ENCODE measurements around the gene PER3. TPM values are rescaled to one million over a fixed set of nuclear protein-coding genes. Genes with fewer than 3 reads are reported as not detected.

Gene PER3
- polyA plus RNA-seq, 1 donor (not counting 4 experiments of a cell fraction or from before 2014, with no cell fraction given) = 7.0 TPM

- Histone ChIP-seq H3K9me1 (ENCODE audit: control insufficient read depth, extremely low read depth, insufficient read depth, low read length) (no peaks in the 10 kb centered on the region), H4K20me1 (ENCODE audit: control insufficient read depth, extremely low read depth, insufficient read depth, low read length) (no peaks in the 10 kb centered on the region), H3K4me3 (ENCODE audit: control insufficient read depth in 2 of 3, extremely low read depth in 1 of 3, insufficient read depth in 2 of 3, low read depth in 1 of 3, low read length in 3 of 3) (no peak overlapping the region), H2AFZ (ENCODE audit: control insufficient read depth, low read length) (no peak overlapping the region), H3K36me3 (ENCODE audit: control insufficient read depth in 2 of 2, extremely low read depth in 1 of 2, insufficient read depth in 2 of 2, low read length in 2 of 2) (no peaks in the 10 kb centered on the region), H3K27me3 (ENCODE audit: control insufficient read depth, extremely low read depth, insufficient read depth, low read length) (peaks cover 4% of the 10 kb centered on the region), H3K9me3 (ENCODE audit: control insufficient read depth, low read depth, low read length) (no peaks in the 10 kb centered on the region), H3K9ac (ENCODE audit: control insufficient read depth, extremely low read depth, insufficient read depth, low read length) (no peak overlapping the region), H3K27ac (ENCODE audit: control insufficient read depth, insufficient read depth, low read length) (no peak overlapping the region), H3K4me2 (ENCODE audit: control insufficient read depth, extremely low read depth, insufficient read depth, low read depth, low read length) (no peak overlapping the region), H3K4me1 (ENCODE audit: control insufficient read depth, extremely low read depth, insufficient read depth, low read length) (peaks cover 4% of the 10 kb centered on the region), H3K79me2 (ENCODE audit: control insufficient read depth, insufficient read depth, low read length) (no peaks in the 10 kb centered on the region)
- no peak for DNase-seq (ENCODE audit: low read depth, low spot score)
- TF ChIP-seq EZH2 (IDR thresholded peaks at IDR 0.05; ENCODE audit: low read length) (no peak), CTCF (optimal IDR thresholded peaks at IDR 0.05 in 1 of 3, IDR thresholded peaks at IDR 0.05 in 1 of 3, conservative IDR thresholded peaks at IDR 0.05 in 1 of 3; ENCODE audit: extremely low read depth in 1 of 3, insufficient read depth in 2 of 3, low read length in 3 of 3) (no peak)
- FAIRE-seq = no peak
- dilution Hi-C loops (cut with MboI; ENCODE audit: extremely low pct_ligation_motif_present, low sequenced_read_pairs) = no loop called here
Observed at GRCh38 chr1:7890853-7891252, 106.8 kb downstream of the PER3 start.

GRCh38 chr1:7891804-7892203 lies 107.7 kb downstream of the PER3 start:
- no peak overlapping the region for H3K4me2 ChIP-seq (ENCODE audit: control insufficient read depth, extremely low read depth, insufficient read depth, low read depth, low read length)
- no peaks in the 10 kb centered on the region for H3K9me3 ChIP-seq (ENCODE audit: control insufficient read depth, low read depth, low read length)
- FAIRE-seq = no peak
- dilution Hi-C loops (cut with MboI; ENCODE audit: extremely low pct_ligation_motif_present, low sequenced_read_pairs) = no loop called here
- H4K20me1 ChIP-seq (ENCODE audit: control insufficient read depth, extremely low read depth, insufficient read depth, low read length) = no peaks in the 10 kb centered on the region
- no peak overlapping the region for H3K9ac ChIP-seq (ENCODE audit: control insufficient read depth, extremely low read depth, insufficient read depth, low read length)
- H3K79me2 ChIP-seq (ENCODE audit: control insufficient read depth, insufficient read depth, low read length) = no peaks in the 10 kb centered on the region
- H3K27ac ChIP-seq (ENCODE audit: control insufficient read depth, insufficient read depth, low read length) = no peak overlapping the region
- H2AFZ ChIP-seq (ENCODE audit: control insufficient read depth, low read length) = no peak overlapping the region
- H3K4me1 ChIP-seq (ENCODE audit: control insufficient read depth, extremely low read depth, insufficient read depth, low read length) = no peaks in the 10 kb centered on the region
- no peaks in the 10 kb centered on the region for H3K9me1 ChIP-seq (ENCODE audit: control insufficient read depth, extremely low read depth, insufficient read depth, low read length)
- H3K27me3 ChIP-seq (ENCODE audit: control insufficient read depth, extremely low read depth, insufficient read depth, low read length) = peaks cover 4% of the 10 kb centered on the region
- DNase-seq (ENCODE audit: low read depth, low spot score) = no peak
- TF ChIP-seq EZH2 (IDR thresholded peaks at IDR 0.05; ENCODE audit: low read length) (no peak), CTCF (optimal IDR thresholded peaks at IDR 0.05 in 1 of 3, IDR thresholded peaks at IDR 0.05 in 1 of 3, conservative IDR thresholded peaks at IDR 0.05 in 1 of 3; ENCODE audit: extremely low read depth in 1 of 3, insufficient read depth in 2 of 3, low read length in 3 of 3) (no peak)
- no peaks in the 10 kb centered on the region for H3K36me3 ChIP-seq (ENCODE audit: control insufficient read depth in 2 of 2, extremely low read depth in 1 of 2, insufficient read depth in 2 of 2, low read length in 2 of 2)
- H3K4me3 ChIP-seq (ENCODE audit: control insufficient read depth in 2 of 3, extremely low read depth in 1 of 3, insufficient read depth in 2 of 3, low read depth in 1 of 3, low read length in 3 of 3) = no peak overlapping the region
